ENCODE results near the gene PADI4.
"Not testable (repeated sequence)": the region's sequence is repeated elsewhere in the genome, so short reads cannot be mapped to it uniquely, and the experiment has no call there.

PADI4 gene

GRCh38 chr1:17313530-17314309, 5.7 kb downstream of the PADI4 start:
- TF ChIP-seq CTCF (IDR thresholded peaks at IDR 0.05; ENCODE audit: low read depth, low read length): no peak
- no peak for DNase-seq (ENCODE audit: extremely low read depth, low read depth)

- TF ChIP-seq CTCF (IDR thresholded peaks at IDR 0.05; ENCODE audit: low read depth, low read length): no peak
- DNase-seq (ENCODE audit: extremely low read depth, low read depth): no peak
Measured at GRCh38 chr1:17314491-17314971, 6.5 kb downstream of the PADI4 start.

GRCh38 chr1:17315542-17316130, 7.6 kb downstream of the PADI4 start:
- TF ChIP-seq CTCF (IDR thresholded peaks at IDR 0.05; ENCODE audit: low read depth, low read length): no peak
- DNase-seq (ENCODE audit: extremely low read depth, low read depth): no peak

- TF ChIP-seq CTCF (IDR thresholded peaks at IDR 0.05; ENCODE audit: low read depth, low read length): no peak
- DNase-seq (ENCODE audit: extremely low read depth, low read depth): no peak
Measured at GRCh38 chr1:17316704-17317103, 8.7 kb downstream of the PADI4 start.

GRCh38 chr1:17318262-17318661, 10.3 kb downstream of the PADI4 start:
- DNase-seq (ENCODE audit: extremely low read depth, low read depth): no peak
- no peak for TF ChIP-seq CTCF (IDR thresholded peaks at IDR 0.05; ENCODE audit: low read depth, low read length)

- TF ChIP-seq CTCF (IDR thresholded peaks at IDR 0.05; ENCODE audit: low read depth, low read length): no peak
- DNase-seq (ENCODE audit: extremely low read depth, low read depth): no peak
Measured at GRCh38 chr1:17319561-17320350, 11.8 kb downstream of the PADI4 start.

- not testable (repeated sequence) for DNase-seq (ENCODE audit: extremely low read depth, low read depth)
Measured at GRCh38 chr1:17321857-17322390, 13.9 kb downstream of the PADI4 start.
